ENCODE results near the gene TMEM169. TPM values are rescaled to one million over a fixed set of nuclear protein-coding genes. Genes with fewer than 3 reads are reported as not detected.
A peak's percentile ranks its signal among the peaks of the same experiment; 100 is the strongest.

Gene TMEM169
- total and polyA plus RNA-seq, 2 of the 13 experiments (the other 11 are each of a cell fraction or from before 2014, with no cell fraction given) = 1.5 to 4.5 TPM

DNA sequence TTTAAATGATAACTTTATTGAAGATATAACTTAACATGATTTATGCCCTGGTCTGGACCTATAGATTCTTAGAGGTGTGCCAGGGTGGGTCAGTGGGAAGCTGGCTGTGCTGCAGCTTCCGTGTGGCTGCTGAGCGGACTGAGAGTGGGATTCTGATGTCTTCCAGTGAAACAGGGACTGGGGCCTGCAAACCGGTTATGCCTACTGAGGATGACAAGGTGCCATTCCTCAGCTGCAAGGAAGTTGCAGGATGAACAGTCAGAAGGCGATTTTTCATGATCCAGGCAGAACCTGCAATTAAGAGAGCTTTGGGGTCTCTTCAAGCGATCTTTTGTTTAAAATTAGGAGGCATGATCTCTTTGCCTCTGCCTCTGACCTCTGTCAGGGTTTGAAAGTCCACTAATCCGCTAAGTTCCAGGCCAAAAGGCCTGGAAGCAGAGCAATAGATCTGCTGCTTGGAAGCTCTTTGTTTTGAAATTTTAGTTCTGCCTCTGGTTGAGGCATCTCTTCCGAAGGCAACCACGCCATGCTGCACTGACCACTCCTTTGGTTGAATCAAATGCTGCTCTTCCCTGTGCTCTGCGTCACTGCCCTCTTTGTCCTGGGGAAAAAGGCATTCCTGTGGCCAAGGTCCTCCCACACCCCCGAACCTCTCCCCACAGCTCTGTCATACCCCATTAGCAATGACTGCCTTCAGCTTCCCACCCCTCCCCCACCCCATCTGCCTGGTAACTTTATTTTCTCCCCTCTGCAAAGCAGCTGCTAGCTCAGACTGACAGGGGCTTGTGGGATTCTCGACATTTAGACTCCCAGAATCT, 2.0 kb downstream of the TMEM169 start (continued):
- TF ChIP-seq, protein P1, sequence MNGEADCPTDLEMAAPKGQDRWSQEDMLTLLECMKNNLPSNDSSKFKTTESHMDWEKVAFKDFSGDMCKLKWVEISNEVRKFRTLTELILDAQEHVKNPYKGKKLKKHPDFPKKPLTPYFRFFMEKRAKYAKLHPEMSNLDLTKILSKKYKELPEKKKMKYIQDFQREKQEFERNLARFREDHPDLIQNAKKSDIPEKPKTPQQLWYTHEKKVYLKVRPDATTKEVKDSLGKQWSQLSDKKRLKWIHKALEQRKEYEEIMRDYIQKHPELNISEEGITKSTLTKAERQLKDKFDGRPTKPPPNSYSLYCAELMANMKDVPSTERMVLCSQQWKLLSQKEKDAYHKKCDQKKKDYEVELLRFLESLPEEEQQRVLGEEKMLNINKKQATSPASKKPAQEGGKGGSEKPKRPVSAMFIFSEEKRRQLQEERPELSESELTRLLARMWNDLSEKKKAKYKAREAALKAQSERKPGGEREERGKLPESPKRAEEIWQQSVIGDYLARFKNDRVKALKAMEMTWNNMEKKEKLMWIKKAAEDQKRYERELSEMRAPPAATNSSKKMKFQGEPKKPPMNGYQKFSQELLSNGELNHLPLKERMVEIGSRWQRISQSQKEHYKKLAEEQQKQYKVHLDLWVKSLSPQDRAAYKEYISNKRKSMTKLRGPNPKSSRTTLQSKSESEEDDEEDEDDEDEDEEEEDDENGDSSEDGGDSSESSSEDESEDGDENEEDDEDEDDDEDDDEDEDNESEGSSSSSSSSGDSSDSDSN (CRISPR knock-in tag; IDR thresholded peaks at IDR 0.05) = 0 out of 2 replicates have a peak, but pooled peaks have one; percentile 51
- TF ChIP-seq ZNF777 (CRISPR knock-in tag; IDR thresholded peaks at IDR 0.05) (no peak), ZNF275 (CRISPR knock-in tag; IDR thresholded peaks at IDR 0.05; ENCODE audit: borderline replicate concordance) (0 out of 2 replicates have a peak, but pooled peaks have one; percentile 38), SAP130 (CRISPR knock-in tag; IDR thresholded peaks at IDR 0.05; ENCODE audit: low read depth) (peak; percentile 68), PPARG (CRISPR knock-in tag; conservative IDR thresholded peaks at IDR 0.05) (0 out of 2 replicates have a peak, but pooled peaks have one; percentile 10), ZKSCAN5 (CRISPR knock-in tag; IDR thresholded peaks at IDR 0.05) (no peak), ZNF614 (CRISPR knock-in tag; IDR thresholded peaks at IDR 0.05; ENCODE audit: borderline replicate concordance) (0 out of 2 replicates have a peak, but pooled peaks have one; percentile 43)

GRCh38 chr2:216084547-216084946, 2.8 kb downstream of the TMEM169 start:
- CTCF ChIA-PET (ENCODE audit: low intra/inter-chr PET ratio, low total read pairs) = no interaction called here
- POLR2A ChIA-PET = interaction anchor here (1.2 to 5.3 kb wide), 5 partner anchors 8 to 30 kb away, joined by 3 to 131 read pairs (median 7); partner anchors contain the start of gene XRCC5
- H3K4me1 ChIP-seq (ENCODE audit: insufficient read depth, low read length) = peaks cover 59% of the 10 kb centered on the region
- no peak for TF ChIP-seq ZNF326 (CRISPR knock-in tag; IDR thresholded peaks at IDR 0.05; ENCODE audit: borderline replicate concordance)
- TF ChIP-seq, protein P2, sequence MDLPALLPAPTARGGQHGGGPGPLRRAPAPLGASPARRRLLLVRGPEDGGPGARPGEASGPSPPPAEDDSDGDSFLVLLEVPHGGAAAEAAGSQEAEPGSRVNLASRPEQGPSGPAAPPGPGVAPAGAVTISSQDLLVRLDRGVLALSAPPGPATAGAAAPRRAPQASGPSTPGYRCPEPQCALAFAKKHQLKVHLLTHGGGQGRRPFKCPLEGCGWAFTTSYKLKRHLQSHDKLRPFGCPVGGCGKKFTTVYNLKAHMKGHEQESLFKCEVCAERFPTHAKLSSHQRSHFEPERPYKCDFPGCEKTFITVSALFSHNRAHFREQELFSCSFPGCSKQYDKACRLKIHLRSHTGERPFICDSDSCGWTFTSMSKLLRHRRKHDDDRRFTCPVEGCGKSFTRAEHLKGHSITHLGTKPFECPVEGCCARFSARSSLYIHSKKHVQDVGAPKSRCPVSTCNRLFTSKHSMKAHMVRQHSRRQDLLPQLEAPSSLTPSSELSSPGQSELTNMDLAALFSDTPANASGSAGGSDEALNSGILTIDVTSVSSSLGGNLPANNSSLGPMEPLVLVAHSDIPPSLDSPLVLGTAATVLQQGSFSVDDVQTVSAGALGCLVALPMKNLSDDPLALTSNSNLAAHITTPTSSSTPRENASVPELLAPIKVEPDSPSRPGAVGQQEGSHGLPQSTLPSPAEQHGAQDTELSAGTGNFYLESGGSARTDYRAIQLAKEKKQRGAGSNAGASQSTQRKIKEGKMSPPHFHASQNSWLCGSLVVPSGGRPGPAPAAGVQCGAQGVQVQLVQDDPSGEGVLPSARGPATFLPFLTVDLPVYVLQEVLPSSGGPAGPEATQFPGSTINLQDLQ (CRISPR knock-in tag; IDR thresholded peaks at IDR 0.05) = no peak
- no peak for TF ChIP-seq RNF219 (CRISPR knock-in tag; IDR thresholded peaks at IDR 0.05)

More at GRCh38 chr2:216084547-216084946, 2.8 kb downstream of the TMEM169 start:
- no peaks in the 10 kb centered on the region for H4K20me1 ChIP-seq (ENCODE audit: insufficient read depth, low read length)
- no peak for FAIRE-seq
- no peak for ATAC-seq
- H3K9me3 ChIP-seq (ENCODE audit: low read length) = no peaks in the 10 kb centered on the region
- WGBS (ENCODE audit: low lambda C conversion rate) = 76% methylated on average over 3 of the region's 3 CpGs
- peak overlapping the region; percentile 68; the same call in 1 of the 2 replicates for H3K9ac ChIP-seq (ENCODE audit: insufficient read depth, low read depth, low read length)
- no peaks in the 10 kb centered on the region; a peak in 2 of 5 replicates for H3K27me3 ChIP-seq (ENCODE audit: control insufficient read depth in 1 of 2, insufficient read depth in 2 of 2, low read length in 2 of 2)
- H3K79me2 ChIP-seq (ENCODE audit: insufficient read depth, low read length) = peaks cover 32% of the 10 kb centered on the region
- intact Hi-C loops (cut with micrococcal nuclease; ENCODE audit: unreplicated experiment) (loop anchor here (1.0 kb wide), 2 partner anchors 21 to 25 kb away; partner anchors contain the start of gene XRCC5), in situ Hi-C loops (cut with HindIII; ENCODE audit: extremely low pct_ligation_motif_present, low pct_unique_long_range_greater_than_20kb) (no loop called here)
- peak overlapping the region; percentile 97 for H3K4me2 ChIP-seq (ENCODE audit: low read depth, low read length)
- H3K36me3 ChIP-seq (replicated peaks in 1 of 2; ENCODE audit: control insufficient read depth in 1 of 2, insufficient read depth in 2 of 2, low read length in 2 of 2) = no peaks in the 10 kb centered on the region; a peak in 1 of 5 replicates
- no TSS peak for BruUV-seq (replicated peaks)
- no peak for DNase-seq (ENCODE audit: low spot score)
- H3K27ac ChIP-seq (ENCODE audit: extremely low read length, insufficient read depth, low read length) = peak overlapping the region; percentile 67
- H3K4me3 ChIP-seq (replicated peaks in 1 of 3; ENCODE audit: insufficient read depth in 1 of 3, low read depth in 2 of 3, low read length in 3 of 3) = peak overlapping the region in 2 of 3 experiments; percentile 45 to 100; a peak in 2 of 6 replicates
- H2AFZ ChIP-seq (ENCODE audit: low read length) = no peak overlapping the region
